Uterus (tissue), 2 donors: ENCODE data around the gene SYT2.
"Not testable (repeated sequence)": the region's sequence is repeated elsewhere in the genome, so short reads cannot be mapped to it uniquely, and the experiment has no call there.

Experiments
- POLR2A ChIP-seq, 2 donors: fragments of 450-650 bp; IDR thresholded peaks; one replicate each; pipeline ENCODE4 v1.6.1; 2016; ENCODE audit warnings: antibody characterized with exemption in 2 of 2, mild to moderate bottlenecking in 1 of 2, moderate library complexity in 1 of 2
- TF ChIP-seq, protein P1 (sequence below), 4 experiments: fragments of 200-600 bp in 2 of 4; fragments of 450-650 bp in 2 of 4; sonication (generic) in 2 of 4; IDR thresholded peaks; one replicate each; pipeline ENCODE4 v1.5.1; 2016 to 2019; ENCODE audit warnings: antibody characterized with exemption in 4 of 4, mild to moderate bottlenecking in 2 of 4, moderate library complexity in 1 of 4

DNA sequence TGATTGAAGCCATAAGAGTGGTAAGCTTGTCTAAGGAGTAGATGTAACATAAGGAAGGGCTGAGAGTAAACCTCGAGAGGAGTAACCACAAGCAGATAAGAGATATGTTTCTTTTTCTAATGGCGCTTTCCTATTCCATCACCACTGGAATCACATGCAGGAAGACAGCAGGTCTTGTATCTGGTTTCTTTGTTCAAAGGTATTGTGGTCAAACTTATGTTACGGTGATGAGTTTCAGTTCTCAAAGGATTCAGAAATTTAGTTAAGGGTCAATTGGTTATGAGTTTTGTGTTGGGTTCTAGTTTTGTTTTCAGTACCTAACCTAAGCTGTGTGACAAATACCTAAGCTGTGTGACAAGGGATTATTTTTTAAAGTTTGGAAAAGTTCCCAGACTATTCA, 163.5 kb downstream of the SYT2 start:
- TF ChIP-seq, protein P1, sequence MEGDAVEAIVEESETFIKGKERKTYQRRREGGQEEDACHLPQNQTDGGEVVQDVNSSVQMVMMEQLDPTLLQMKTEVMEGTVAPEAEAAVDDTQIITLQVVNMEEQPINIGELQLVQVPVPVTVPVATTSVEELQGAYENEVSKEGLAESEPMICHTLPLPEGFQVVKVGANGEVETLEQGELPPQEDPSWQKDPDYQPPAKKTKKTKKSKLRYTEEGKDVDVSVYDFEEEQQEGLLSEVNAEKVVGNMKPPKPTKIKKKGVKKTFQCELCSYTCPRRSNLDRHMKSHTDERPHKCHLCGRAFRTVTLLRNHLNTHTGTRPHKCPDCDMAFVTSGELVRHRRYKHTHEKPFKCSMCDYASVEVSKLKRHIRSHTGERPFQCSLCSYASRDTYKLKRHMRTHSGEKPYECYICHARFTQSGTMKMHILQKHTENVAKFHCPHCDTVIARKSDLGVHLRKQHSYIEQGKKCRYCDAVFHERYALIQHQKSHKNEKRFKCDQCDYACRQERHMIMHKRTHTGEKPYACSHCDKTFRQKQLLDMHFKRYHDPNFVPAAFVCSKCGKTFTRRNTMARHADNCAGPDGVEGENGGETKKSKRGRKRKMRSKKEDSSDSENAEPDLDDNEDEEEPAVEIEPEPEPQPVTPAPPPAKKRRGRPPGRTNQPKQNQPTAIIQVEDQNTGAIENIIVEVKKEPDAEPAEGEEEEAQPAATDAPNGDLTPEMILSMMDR (IDR thresholded peaks at IDR 0.05) = not testable (repeated sequence)
- TF ChIP-seq POLR2A (IDR thresholded peaks at IDR 0.05) = not testable (repeated sequence)
